ENCODE data around the gene PAM16. TPM values are rescaled to one million over a fixed set of nuclear protein-coding genes. Genes with fewer than 3 reads are reported as not detected.

PAM16 gene
- total and polyA plus RNA-seq, 2 of the 8 experiments (the other 6 are each of a cell fraction or from before 2014, with no cell fraction given): 78.3 to 198 TPM

GRCh38 chr16:4322121-4323052 is 28.7 kb downstream of the PAM16 start:
- H3K56ac ChIP-seq (replicated peaks; ENCODE audit: insufficient read length, low read depth, low read length): no peak overlapping the region
- no peak overlapping the region for H3K4me2 ChIP-seq (ENCODE audit: insufficient read depth in 1 of 2, low read depth in 2 of 2, low read length in 2 of 2)
- no peaks in the 10 kb centered on the region for H3K27me3 ChIP-seq (replicated peaks in 1 of 4; ENCODE audit: control insufficient read depth in 3 of 4, extremely low read depth in 1 of 4, insufficient read depth in 3 of 4, low read length in 3 of 4)
- DNase-seq (ENCODE audit: low read depth in 1 of 2, low spot score in 2 of 2): no peak
- no peak overlapping the region for H3K4ac ChIP-seq (replicated peaks; ENCODE audit: insufficient read length, low read depth, low read length)
- peaks cover 0 to 74% of the 10 kb centered on the region in 2 experiments; a peak in 2 of 4 replicates for H3K79me2 ChIP-seq (ENCODE audit: control insufficient read depth in 1 of 2, insufficient read depth in 2 of 2, low read length in 2 of 2)
- FAIRE-seq: no peak
- H2BK20ac ChIP-seq (ENCODE audit: low read length): no peak overlapping the region
- H4K5ac ChIP-seq (ENCODE audit: insufficient read length, low read depth, low read length): no peak overlapping the region
- TF ChIP-seq SAP30 (IDR thresholded peaks at IDR 0.05; ENCODE audit: insufficient read depth, insufficient replicate concordance, low read length) (no peak), CHD2 (IDR thresholded peaks at IDR 0.05; ENCODE audit: low read length) (no peak), RAD21 (IDR thresholded peaks at IDR 0.05 in 1 of 2, conservative IDR thresholded peaks at IDR 0.05 in 1 of 2; ENCODE audit: low read depth in 2 of 2, low read length in 2 of 2) (no peak), TCF12 (IDR thresholded peaks at IDR 0.05; ENCODE audit: low read depth, low read length) (no peak), FOSL1 (IDR thresholded peaks at IDR 0.05; ENCODE audit: insufficient read depth, low read depth, low read length) (no peak)
- TF ChIP-seq, protein P1, sequence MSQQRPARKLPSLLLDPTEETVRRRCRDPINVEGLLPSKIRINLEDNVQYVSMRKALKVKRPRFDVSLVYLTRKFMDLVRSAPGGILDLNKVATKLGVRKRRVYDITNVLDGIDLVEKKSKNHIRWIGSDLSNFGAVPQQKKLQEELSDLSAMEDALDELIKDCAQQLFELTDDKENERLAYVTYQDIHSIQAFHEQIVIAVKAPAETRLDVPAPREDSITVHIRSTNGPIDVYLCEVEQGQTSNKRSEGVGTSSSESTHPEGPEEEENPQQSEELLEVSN (IDR thresholded peaks at IDR 0.05): no peak
- no peak overlapping the region for H3K18ac ChIP-seq (ENCODE audit: extremely low read depth, low read length)
- H2AK5ac ChIP-seq (ENCODE audit: low read depth, low read length): no peak overlapping the region
- no peak overlapping the region for H3K9ac ChIP-seq (replicated peaks in 1 of 4; ENCODE audit: extremely low read depth in 1 of 4, low read depth in 3 of 4, low read length in 3 of 4)
- H2AFZ ChIP-seq (ENCODE audit: low read length): no peak overlapping the region
- peak overlapping the region; percentile 6 for H4K91ac ChIP-seq (replicated peaks; ENCODE audit: insufficient read length, low read length)
- H3K9me3 ChIP-seq (ENCODE audit: insufficient read depth in 2 of 2, low read depth in 1 of 2, low read length in 1 of 2): no peaks in the 10 kb centered on the region
- peaks cover 13% of the 10 kb centered on the region for H3K79me1 ChIP-seq (ENCODE audit: low read depth, low read length)
- POLR2A ChIA-PET (ENCODE audit: partially characterized antibody): interaction anchor here (1.1 to 8.9 kb wide), 7 partner anchors 13 to 56 kb away, joined by 3 to 80 read pairs (median 7); partner anchors contain the start of genes PAM16 and TFAP4
- H3K4me1 ChIP-seq (replicated peaks in 1 of 4; ENCODE audit: control insufficient read depth in 3 of 4, insufficient read depth in 4 of 4, low read length in 3 of 4): peaks cover 0 to 44% (median 38%) of the 10 kb centered on the region in 4 experiments; a peak in 6 of 7 replicates
- 89% methylated on average over 23 of the region's 30 CpGs; no CpG with 5 or more reads in 1 of the 2 experiments for WGBS, 2 experiments (ENCODE audit: extremely low coverage in 1 of 2, insufficient coverage in 1 of 2, insufficient read length in 1 of 2, insufficient replicate concordance in 2 of 2, low coverage in 1 of 2, low lambda C conversion rate in 2 of 2, missing lambda C conversion rate in 1 of 2)
- H3K23ac ChIP-seq (ENCODE audit: insufficient read length): no peak overlapping the region
- no peak overlapping the region for H3K27ac ChIP-seq (ENCODE audit: low read depth, low read length)
- peaks cover 19 to 27% of the 10 kb centered on the region in 2 experiments for H4K20me1 ChIP-seq (replicated peaks in 1 of 2; ENCODE audit: control insufficient read depth in 1 of 2, insufficient read depth in 2 of 2, low read length in 2 of 2)
- peak overlapping the region; percentile 68; the same call in 1 of the 2 replicates for H2BK12ac ChIP-seq (ENCODE audit: low read depth, low read length)
- no peak overlapping the region for H2BK120ac ChIP-seq (replicated peaks; ENCODE audit: low read depth, low read length)
- H2BK15ac ChIP-seq (ENCODE audit: low read length): no peak overlapping the region
- no peak overlapping the region for H3K4me3 ChIP-seq (ENCODE audit: extremely low read depth in 1 of 4, insufficient read depth in 2 of 4, low read depth in 3 of 4, low read length in 4 of 4)
- H2BK5ac ChIP-seq (ENCODE audit: low read depth, low read length): 0 out of 2 replicates have a peak overlapping the region, but pooled peaks have one; percentile 13
- H3K23me2 ChIP-seq (ENCODE audit: low read depth, low read length): no peaks in the 10 kb centered on the region; the same call in 1 of the 2 replicates
- H3K14ac ChIP-seq (ENCODE audit: insufficient read length): no peak overlapping the region
- CTCF ChIA-PET (ENCODE audit: partially characterized antibody): interaction anchor here (0.6 to 8.6 kb wide), 9 partner anchors 12 to 81 kb away, joined by 3 to 69 read pairs (median 7); no protein-coding TSS in a partner anchor
- H3K36me3 ChIP-seq (ENCODE audit: control insufficient read depth in 2 of 4, insufficient read depth in 4 of 4, low read length in 3 of 4): no peaks in the 10 kb centered on the region
- peak overlapping the region; percentile 71; the same call in 1 of the 2 replicates for H4K8ac ChIP-seq (ENCODE audit: extremely low read depth, insufficient read depth, low read length)
